Dermis blood vessel endothelial cell (primary cell): ENCODE data around the gene ZNF366. TPM values are rescaled to one million over a fixed set of nuclear protein-coding genes. Genes with fewer than 3 reads are reported as not detected.
A peak's percentile ranks its signal among the peaks of the same experiment; 100 is the strongest.

Source experiments
- DNase-seq: peaks from one replicate; pipeline ENCODE4 v3.0.0; 2010
- total RNA-seq: library from RNA; depleted of rRNA; stranded (reverse); fragments of >200 nt; gene quantifications from 2 replicates; pipeline ENCODE4 v1.2.3, GENCODE V29; 2014

Gene ZNF366
- total RNA-seq, 1 donor from 2014 or later: 17.0 TPM

DNA sequence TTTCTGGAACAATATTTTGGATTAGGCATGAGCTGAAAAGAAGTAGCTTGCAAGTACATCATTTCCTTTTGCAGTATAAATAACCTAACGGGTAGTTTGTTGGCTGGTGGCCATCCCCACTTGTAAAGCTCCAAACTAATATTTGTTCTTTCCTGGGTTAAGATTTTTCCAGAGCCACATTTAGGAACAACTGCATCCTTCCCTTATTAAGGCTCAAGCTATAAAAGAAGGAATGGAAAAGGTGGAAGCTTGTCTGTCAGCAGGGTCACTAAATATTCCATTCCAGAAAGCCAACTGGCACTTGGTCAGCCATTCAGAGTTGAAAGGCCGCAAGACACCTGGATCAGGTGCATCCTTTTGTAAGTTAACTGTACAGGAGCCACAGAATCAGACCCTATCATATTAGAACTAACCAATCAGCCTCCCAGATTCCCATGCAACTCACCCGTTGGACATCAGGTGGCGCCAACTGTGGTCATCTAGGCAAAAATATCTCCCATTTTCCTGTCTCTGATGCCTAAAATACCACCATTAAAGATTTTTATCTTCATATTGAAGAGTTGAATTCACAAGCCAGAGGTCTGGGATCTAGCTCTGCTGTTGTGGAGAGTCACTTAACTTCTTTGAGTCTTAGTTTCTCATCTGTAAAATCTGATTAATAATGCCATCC is 104.1 kb downstream of the ZNF366 start:
- peak; percentile 93 for DNase-seq

DNA sequence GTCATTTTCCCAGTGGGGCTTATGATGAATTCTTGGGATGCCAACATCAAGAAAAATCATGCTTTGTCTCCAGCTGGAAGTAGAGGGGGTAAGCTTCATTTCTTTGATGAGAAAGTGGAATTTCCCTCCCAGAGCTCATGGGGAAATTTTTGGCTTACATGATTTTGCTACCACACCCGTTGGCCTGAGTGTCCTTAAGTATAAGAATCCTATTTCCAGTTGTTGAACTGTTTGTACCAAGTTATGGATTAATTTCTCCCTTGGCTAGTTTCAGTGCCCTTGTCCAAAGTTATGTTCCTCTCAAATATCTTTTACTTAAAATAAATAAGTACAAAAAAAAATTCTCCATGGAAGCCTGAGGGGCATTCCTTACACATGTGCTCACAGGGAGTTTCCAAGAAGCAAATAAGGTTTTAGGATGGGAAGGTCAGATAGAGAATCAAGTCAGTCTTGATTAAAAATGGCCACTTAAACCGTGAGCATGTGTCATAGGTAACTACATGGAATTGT is 104.8 kb downstream of the ZNF366 start:
- DNase-seq: peak; percentile 43

DNA sequence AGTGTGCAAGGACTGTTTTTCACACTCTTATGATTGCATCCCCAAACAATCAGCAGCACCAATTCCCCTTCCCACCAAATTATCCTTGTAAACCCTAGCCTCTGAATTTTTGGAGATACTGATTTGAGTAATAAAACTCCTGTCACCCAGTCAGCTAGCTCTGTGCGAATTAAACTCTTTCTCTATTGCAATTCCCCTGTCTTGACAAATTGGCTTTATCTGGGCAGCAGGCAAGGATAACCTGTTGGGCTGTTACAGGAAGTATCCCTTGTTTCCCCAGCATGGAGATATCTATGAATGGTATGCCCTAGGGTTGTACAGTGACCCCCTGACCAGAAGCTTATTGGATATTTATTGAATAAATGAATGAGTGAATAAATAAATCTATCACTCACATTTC is 106.3 kb downstream of the ZNF366 start:
- no peak for DNase-seq

DNA sequence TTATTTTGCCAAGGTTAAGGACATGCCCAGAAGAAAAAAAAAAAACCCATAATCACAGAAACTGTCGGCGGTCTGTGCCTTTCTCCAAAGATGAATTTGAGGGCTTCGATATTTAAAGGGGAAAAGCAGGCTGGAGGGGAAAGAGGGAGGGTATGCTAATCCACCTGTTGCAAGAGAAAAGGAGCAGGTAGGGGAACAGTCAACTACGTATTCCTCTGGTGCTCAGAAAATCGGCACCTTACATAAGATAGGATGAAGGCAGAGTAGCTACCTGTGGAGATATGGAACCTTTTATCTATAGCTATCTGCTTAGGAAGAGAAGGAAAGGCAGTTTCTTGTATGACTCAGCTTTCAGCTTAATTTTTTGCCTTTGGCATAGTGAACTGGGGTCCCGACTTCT is 109.4 kb downstream of the ZNF366 start:
- no peak for DNase-seq

DNA sequence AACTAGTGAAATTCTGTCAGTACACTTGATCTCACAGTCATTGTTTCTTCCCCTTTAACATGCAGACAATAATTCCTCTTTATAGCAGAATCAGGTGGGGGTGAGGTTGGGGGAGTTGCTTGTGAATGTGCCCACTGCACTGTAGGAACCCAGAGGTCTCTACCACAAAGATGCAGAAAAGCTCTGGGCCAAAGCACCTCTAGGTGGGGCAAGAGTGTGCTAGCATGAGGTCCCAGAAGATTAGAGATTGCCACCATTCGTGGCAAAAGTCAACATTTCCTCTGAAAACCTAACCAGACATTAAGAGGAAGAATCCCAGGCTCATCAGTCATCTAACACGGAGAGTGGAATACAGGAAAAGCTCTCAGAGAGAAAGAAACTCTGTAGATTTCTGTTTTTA is 112.5 kb downstream of the ZNF366 start:
- DNase-seq: peak; percentile 57

DNA sequence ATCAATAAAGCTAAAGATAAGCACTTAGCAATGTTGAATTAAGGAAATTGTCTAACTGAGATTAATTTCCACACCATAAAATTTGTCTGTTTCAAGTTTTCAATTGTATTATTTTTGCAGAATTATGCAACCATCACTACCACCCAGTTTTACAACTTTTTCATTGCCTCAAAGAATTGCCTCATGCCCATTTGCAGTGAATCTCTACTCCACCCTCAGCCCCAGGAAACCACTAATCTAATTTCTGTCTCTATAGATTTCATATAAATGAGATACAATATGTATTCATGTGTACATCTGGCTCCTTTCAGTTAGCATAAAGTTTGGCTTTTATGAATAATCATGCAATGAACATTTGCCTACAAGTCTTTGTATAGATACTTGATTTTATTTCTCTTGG is 114.2 kb downstream of the ZNF366 start:
- DNase-seq: no peak

Other genes starting within 250 kb of the ZNF366 start
- gene MRPS27, start 187.2 kb downstream of the ZNF366 start, total RNA-seq: 75.6 and 91.2 TPM in 2 replicates
- gene PTCD2, start 187.0 kb downstream of the ZNF366 start, total RNA-seq: 3.9 and 6.0 TPM in 2 replicates